Tibial nerve (tissue), 4 donors: Measurements from ENCODE around the gene CAD. TPM values are rescaled to one million over a fixed set of nuclear protein-coding genes. Genes with fewer than 3 reads are reported as not detected.

ENCODE experiments used
- DNase-seq, 2 donors: peaks; one replicate each; pipeline ENCODE4 v3.0.0-alpha.2; 2019; ENCODE audit warnings: low spot score in 2 of 2
- H3K27ac ChIP-seq, 4 donors: fragments of 200-600 bp; sonication (generic) in 3 of 4; one replicate each; pipeline ENCODE4 v1.5.1; 2017 to 2019; ENCODE audit warnings: mild to moderate bottlenecking in 1 of 4
- H3K27me3 ChIP-seq, 2 donors: fragments of 200-600 bp; sonication (generic) in 1 of 2; one replicate each; pipeline versions ENCODE4 v1.5.1 to v1.6.0; 2017 to 2019
- H3K36me3 ChIP-seq, 3 donors: fragments of 200-600 bp; sonication (generic); one replicate each; pipeline ENCODE4 v1.5.1; 2018 to 2019
- H3K4me1 ChIP-seq, 4 donors: fragments of 200-600 bp; sonication (generic) in 3 of 4; one replicate each; pipeline ENCODE4 v1.5.1; 2017 to 2019
- H3K4me3 ChIP-seq, 4 donors: fragments of 200-600 bp; sonication (generic) in 3 of 4; one replicate each; pipeline ENCODE4 v1.5.1; 2017 to 2019; ENCODE audit warnings: mild to moderate bottlenecking in 1 of 4, moderate library complexity in 1 of 4
- H3K9me3 ChIP-seq, 4 donors: fragments of 200-600 bp; sonication (generic) in 3 of 4; one replicate each; pipeline ENCODE4 v1.5.1; 2017 to 2019
- EP300 ChIP-seq, 2 donors: sonication (generic); formaldehyde crosslinking; IDR thresholded peaks; one replicate each; pipeline ENCODE4 v1.6.1; 2017; ENCODE audit warnings: antibody characterized with exemption in 2 of 2, mild to moderate bottlenecking in 1 of 2
- POLR2A ChIP-seq, 2 donors: fragments of 450-650 bp; IDR thresholded peaks; one replicate each; pipeline ENCODE4 v1.6.1; 2017; ENCODE audit warnings: antibody characterized with exemption in 2 of 2, mild to moderate bottlenecking in 2 of 2, moderate library complexity in 2 of 2
- WGBS, 2 donors: methylation state at CpG; one replicate each; pipeline ENCODE4 v1.1.5; 2018; 5-methylcytosine and 5-hydroxymethylcytosine counted together
- total RNA-seq, 4 donors: library from RNA; depleted of rRNA; stranded (reverse); fragments of >200 nt; gene quantifications; one replicate each; pipeline ENCODE4 v1.1.0, GENCODE V29; 2016
- TF ChIP-seq, protein P1 (sequence below), 5 experiments: fragments of 200-600 bp in 3 of 5; fragments of 450-650 bp in 2 of 5; sonication (generic) in 3 of 5; IDR thresholded peaks; one replicate each; pipeline ENCODE4 v1.5.1; 2016 to 2019; ENCODE audit warnings: antibody characterized with exemption in 5 of 5, mild to moderate bottlenecking in 3 of 5, moderate library complexity in 2 of 5

CAD gene
- total RNA-seq, 4 donors from 2014 or later, result 18.6 to 69.6 (median 32.9) TPM

DNA sequence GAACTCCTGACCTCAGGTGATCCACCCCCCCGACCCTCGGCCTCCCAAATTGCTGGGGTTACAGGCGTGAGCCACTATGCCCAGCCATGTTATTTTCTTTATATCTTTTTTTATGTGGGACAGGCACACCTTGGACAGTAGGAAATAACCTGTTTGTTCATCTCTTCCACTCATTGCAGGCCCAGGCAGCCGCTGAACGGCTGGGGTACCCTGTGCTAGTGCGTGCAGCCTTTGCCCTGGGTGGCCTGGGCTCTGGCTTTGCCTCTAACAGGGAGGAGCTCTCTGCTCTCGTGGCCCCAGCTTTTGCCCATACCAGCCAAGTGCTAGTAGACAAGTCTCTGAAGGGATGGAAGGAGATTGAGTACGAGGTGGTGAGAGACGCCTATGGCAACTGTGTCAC is 8.4 kb downstream of the CAD start:
- Histone ChIP-seq H3K4me3 (no peak overlapping the region), H3K27ac (no peak overlapping the region), H3K36me3 (peaks cover 0 to 97% (median 26%) of the 10 kb centered on the region in 3 donors), H3K9me3 (no peaks in the 10 kb centered on the region), H3K27me3 (no peaks in the 10 kb centered on the region), H3K4me1 (no peaks in the 10 kb centered on the region)
- 92 to 94% methylated on average over 9 of the region's 9 CpGs for WGBS, 2 donors
- TF ChIP-seq, protein P1, sequence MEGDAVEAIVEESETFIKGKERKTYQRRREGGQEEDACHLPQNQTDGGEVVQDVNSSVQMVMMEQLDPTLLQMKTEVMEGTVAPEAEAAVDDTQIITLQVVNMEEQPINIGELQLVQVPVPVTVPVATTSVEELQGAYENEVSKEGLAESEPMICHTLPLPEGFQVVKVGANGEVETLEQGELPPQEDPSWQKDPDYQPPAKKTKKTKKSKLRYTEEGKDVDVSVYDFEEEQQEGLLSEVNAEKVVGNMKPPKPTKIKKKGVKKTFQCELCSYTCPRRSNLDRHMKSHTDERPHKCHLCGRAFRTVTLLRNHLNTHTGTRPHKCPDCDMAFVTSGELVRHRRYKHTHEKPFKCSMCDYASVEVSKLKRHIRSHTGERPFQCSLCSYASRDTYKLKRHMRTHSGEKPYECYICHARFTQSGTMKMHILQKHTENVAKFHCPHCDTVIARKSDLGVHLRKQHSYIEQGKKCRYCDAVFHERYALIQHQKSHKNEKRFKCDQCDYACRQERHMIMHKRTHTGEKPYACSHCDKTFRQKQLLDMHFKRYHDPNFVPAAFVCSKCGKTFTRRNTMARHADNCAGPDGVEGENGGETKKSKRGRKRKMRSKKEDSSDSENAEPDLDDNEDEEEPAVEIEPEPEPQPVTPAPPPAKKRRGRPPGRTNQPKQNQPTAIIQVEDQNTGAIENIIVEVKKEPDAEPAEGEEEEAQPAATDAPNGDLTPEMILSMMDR (IDR thresholded peaks at IDR 0.05), result no peak
- TF ChIP-seq POLR2A (IDR thresholded peaks at IDR 0.05), result no peak
- TF ChIP-seq EP300 (IDR thresholded peaks at IDR 0.05), result no peak
- no peak for DNase-seq

- no peaks in the 10 kb centered on the region for H3K4me1 ChIP-seq
- no peak for DNase-seq
- no peaks in the 10 kb centered on the region for H3K27me3 ChIP-seq
- no peak for TF ChIP-seq POLR2A (IDR thresholded peaks at IDR 0.05)
- WGBS, 2 donors, result 67 to 68% methylated on average over 2 of the region's 2 CpGs
- no peak overlapping the region for H3K27ac ChIP-seq
- H3K4me3 ChIP-seq, result no peak overlapping the region
- peaks cover 0 to 100% (median 39%) of the 10 kb centered on the region in 3 donors for H3K36me3 ChIP-seq
- no peaks in the 10 kb centered on the region for H3K9me3 ChIP-seq
These were observed 10.3 kb downstream of the CAD start for GRCh38 chr2:27227501-27227900.

DNA sequence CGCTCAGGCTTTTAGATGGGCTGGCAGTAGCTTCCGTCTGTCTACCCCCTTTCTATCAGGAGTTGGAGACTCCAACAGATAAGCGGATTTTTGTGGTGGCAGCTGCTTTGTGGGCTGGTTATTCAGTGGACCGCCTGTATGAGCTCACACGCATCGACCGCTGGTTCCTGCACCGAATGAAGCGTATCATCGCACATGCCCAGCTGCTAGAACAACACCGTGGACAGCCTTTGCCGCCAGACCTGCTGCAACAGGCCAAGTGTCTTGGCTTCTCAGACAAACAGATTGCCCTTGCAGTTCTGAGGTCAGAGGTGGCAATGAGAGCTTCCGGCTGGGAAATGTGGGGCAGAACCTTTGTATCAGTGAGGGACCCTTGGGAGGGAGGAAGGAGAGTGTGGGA is 14.8 kb downstream of the CAD start:
- no peaks in the 10 kb centered on the region for H3K9me3 ChIP-seq
- H3K27me3 ChIP-seq, result no peaks in the 10 kb centered on the region
- 94 to 95% methylated on average over 13 of the region's 13 CpGs for WGBS, 2 donors
- H3K36me3 ChIP-seq, result peaks cover 0 to 100% (median 41%) of the 10 kb centered on the region in 3 donors
- H3K4me3 ChIP-seq, result no peak overlapping the region
- H3K27ac ChIP-seq, result no peak overlapping the region
- H3K4me1 ChIP-seq, result no peaks in the 10 kb centered on the region
- DNase-seq, result no peak
- no peak for TF ChIP-seq EP300 (IDR thresholded peaks at IDR 0.05)
- TF ChIP-seq, protein P1 (IDR thresholded peaks at IDR 0.05), result no peak
- TF ChIP-seq POLR2A (IDR thresholded peaks at IDR 0.05), result no peak

GRCh38 chr2:27233341-27233740 is 16.2 kb downstream of the CAD start:
- H3K27me3 ChIP-seq, result no peaks in the 10 kb centered on the region
- H3K4me1 ChIP-seq, result no peaks in the 10 kb centered on the region
- TF ChIP-seq POLR2A (IDR thresholded peaks at IDR 0.05) (no peak), EP300 (IDR thresholded peaks at IDR 0.05) (no peak)
- TF ChIP-seq, protein P1 (IDR thresholded peaks at IDR 0.05), result no peak
- no peaks in the 10 kb centered on the region for H3K9me3 ChIP-seq
- DNase-seq, result no peak
- H3K27ac ChIP-seq, result no peak overlapping the region
- no peak overlapping the region for H3K4me3 ChIP-seq
- WGBS, 2 donors, result 93 to 95% methylated on average over 11 to 12 of the region's 14 CpGs
- peaks cover 0 to 100% (median 51%) of the 10 kb centered on the region in 3 donors for H3K36me3 ChIP-seq

DNA sequence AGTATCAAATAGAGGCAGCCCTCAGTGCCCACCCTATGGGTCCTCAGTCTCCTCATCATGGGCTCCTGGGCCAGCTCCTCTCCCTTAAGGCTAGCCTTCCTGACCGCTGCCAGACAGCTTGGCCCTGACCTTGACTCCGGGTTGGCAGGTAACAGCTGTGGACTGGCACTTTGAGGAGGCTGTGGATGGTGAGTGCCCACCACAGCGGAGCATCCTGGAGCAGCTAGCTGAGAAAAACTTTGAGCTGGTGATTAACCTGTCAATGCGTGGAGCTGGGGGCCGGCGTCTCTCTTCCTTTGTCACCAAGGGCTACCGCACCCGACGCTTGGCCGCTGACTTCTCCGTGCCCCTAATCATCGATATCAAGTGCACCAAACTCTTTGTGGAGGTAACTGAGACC is 19.0 kb downstream of the CAD start:
- no peaks in the 10 kb centered on the region for H3K27me3 ChIP-seq
- no peak for DNase-seq
- peaks cover 4 to 100% (median 67%) of the 10 kb centered on the region in 3 donors for H3K36me3 ChIP-seq
- WGBS, 2 donors, result 94 to 95% methylated on average over 12 of the region's 12 CpGs
- no peak for TF ChIP-seq POLR2A (IDR thresholded peaks at IDR 0.05)
- H3K4me1 ChIP-seq, result no peaks in the 10 kb centered on the region
- H3K9me3 ChIP-seq, result no peaks in the 10 kb centered on the region
- H3K4me3 ChIP-seq, result no peak overlapping the region
- no peak overlapping the region for H3K27ac ChIP-seq

DNA sequence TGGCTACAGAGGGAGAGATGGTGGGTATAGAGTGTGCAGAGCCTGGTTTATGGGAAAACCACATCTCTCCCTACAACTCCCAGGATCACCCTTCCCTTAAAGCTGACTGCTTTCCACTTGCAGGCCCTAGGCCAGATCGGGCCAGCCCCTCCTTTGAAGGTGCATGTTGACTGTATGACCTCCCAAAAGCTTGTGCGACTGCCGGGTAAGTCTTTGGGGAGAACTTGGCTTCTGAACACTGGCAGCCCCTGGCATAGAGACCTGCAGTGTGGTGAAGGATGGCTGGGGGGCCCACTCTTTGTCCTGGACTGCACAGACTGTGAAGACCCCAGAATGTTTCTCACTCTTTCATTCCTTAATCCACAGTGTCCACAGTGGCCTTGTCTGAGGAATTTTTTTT is 19.5 kb downstream of the CAD start:
- DNase-seq, result no peak
- H3K27ac ChIP-seq, result no peak overlapping the region
- 84 to 94% methylated on average over 3 of the region's 3 CpGs for WGBS, 2 donors
- no peaks in the 10 kb centered on the region for H3K4me1 ChIP-seq
- no peaks in the 10 kb centered on the region for H3K9me3 ChIP-seq
- H3K36me3 ChIP-seq, result peaks cover 6 to 100% (median 62%) of the 10 kb centered on the region in 3 donors
- H3K4me3 ChIP-seq, result no peak overlapping the region
- TF ChIP-seq EP300 (IDR thresholded peaks at IDR 0.05) (no peak), POLR2A (IDR thresholded peaks at IDR 0.05) (no peak)
- TF ChIP-seq, protein P1 (IDR thresholded peaks at IDR 0.05), result no peak
- H3K27me3 ChIP-seq, result no peaks in the 10 kb centered on the region
